HG02642 (cell line): ENCODE measurements around the gene BBS2.

Experiments
- ATAC-seq: cut with Tn5 transposase; IDR thresholded peaks from one replicate; pipeline ENCODE4 v1.9.1; 2021; ENCODE audit warnings: mild to moderate bottlenecking; ENCODE audit not compliant: unreplicated experiment, poor library complexity

The BBS2 gene

GRCh38 chr16:56447286-56447685 is 72.5 kb downstream of the BBS2 start:
- ATAC-seq, result no peak

- no peak for ATAC-seq
These were observed 81.8 kb downstream of the BBS2 start for GRCh38 chr16:56438038-56438437.

- ATAC-seq, result no peak
These were observed 83.6 kb downstream of the BBS2 start for GRCh38 chr16:56436258-56436657.
